ENCODE results near the gene GMDS. TPM values are rescaled to one million over a fixed set of nuclear protein-coding genes. Genes with fewer than 3 reads are reported as not detected.

Gene GMDS
- total and polyA plus RNA-seq, 2 of the 8 experiments (the other 6 are each of a cell fraction or from before 2014, with no cell fraction given) = 16.8 to 50.0 TPM

GRCh38 chr6:1933292-1933691 is 312.1 kb downstream of the GMDS start:
- no peaks in the 10 kb centered on the region for H3K9me3 ChIP-seq (ENCODE audit: insufficient read depth in 2 of 2, low read depth in 1 of 2, low read length in 1 of 2)
- no peak overlapping the region for H3K27ac ChIP-seq (ENCODE audit: low read depth, low read length)
- H3K14ac ChIP-seq (ENCODE audit: insufficient read length) = no peak overlapping the region
- no peak overlapping the region for H2BK5ac ChIP-seq (ENCODE audit: low read depth, low read length)
- no peak overlapping the region for H3K9ac ChIP-seq (replicated peaks in 1 of 4; ENCODE audit: extremely low read depth in 1 of 4, low read depth in 3 of 4, low read length in 3 of 4)
- H3K79me2 ChIP-seq (ENCODE audit: control insufficient read depth in 1 of 2, insufficient read depth in 2 of 2, low read length in 2 of 2) = no peaks in the 10 kb centered on the region
- H3K23ac ChIP-seq (ENCODE audit: insufficient read length) = no peak overlapping the region
- ChIA-PET CTCF (ENCODE audit: partially characterized antibody) (no interaction called here), POLR2A (ENCODE audit: partially characterized antibody) (no interaction called here)
- no peaks in the 10 kb centered on the region for H3K27me3 ChIP-seq (replicated peaks in 1 of 4; ENCODE audit: control insufficient read depth in 3 of 4, extremely low read depth in 1 of 4, insufficient read depth in 3 of 4, low read length in 3 of 4)
- 95% methylated on average over 4 of the region's 4 CpGs; no CpG with 5 or more reads in 1 of the 2 experiments for WGBS, 2 experiments (ENCODE audit: extremely low coverage in 1 of 2, insufficient coverage in 1 of 2, insufficient read length in 1 of 2, insufficient replicate concordance in 2 of 2, low coverage in 1 of 2, low lambda C conversion rate in 2 of 2, missing lambda C conversion rate in 1 of 2)
- H3K4me2 ChIP-seq (ENCODE audit: insufficient read depth in 1 of 2, low read depth in 2 of 2, low read length in 2 of 2) = no peak overlapping the region
- no peak overlapping the region for H2AK5ac ChIP-seq (ENCODE audit: low read depth, low read length)
- no peak overlapping the region for H2AFZ ChIP-seq (ENCODE audit: low read length)
- no peaks in the 10 kb centered on the region for H3K79me1 ChIP-seq (ENCODE audit: low read depth, low read length)
- H2BK20ac ChIP-seq (ENCODE audit: low read length) = no peak overlapping the region
- H3K4me1 ChIP-seq (replicated peaks in 1 of 4; ENCODE audit: control insufficient read depth in 3 of 4, insufficient read depth in 4 of 4, low read length in 3 of 4) = no peaks in the 10 kb centered on the region
- no peak overlapping the region for H2BK15ac ChIP-seq (ENCODE audit: low read length)
- H4K8ac ChIP-seq (ENCODE audit: extremely low read depth, insufficient read depth, low read length) = no peak overlapping the region
- H4K91ac ChIP-seq (replicated peaks; ENCODE audit: insufficient read length, low read length) = no peak overlapping the region
- no peaks in the 10 kb centered on the region for H3K36me3 ChIP-seq (ENCODE audit: control insufficient read depth in 2 of 4, insufficient read depth in 4 of 4, low read length in 3 of 4)
- H3K4me3 ChIP-seq (ENCODE audit: extremely low read depth in 1 of 4, insufficient read depth in 2 of 4, low read depth in 3 of 4, low read length in 4 of 4) = no peak overlapping the region
- no peak overlapping the region for H3K56ac ChIP-seq (replicated peaks; ENCODE audit: insufficient read length, low read depth, low read length)
- H4K20me1 ChIP-seq (replicated peaks in 1 of 2; ENCODE audit: control insufficient read depth in 1 of 2, insufficient read depth in 2 of 2, low read length in 2 of 2) = no peaks in the 10 kb centered on the region
- DNase-seq (ENCODE audit: low read depth in 1 of 2, low spot score in 2 of 2) (no peak), FAIRE-seq (no peak)
- no peak overlapping the region for H3K18ac ChIP-seq (ENCODE audit: extremely low read depth, low read length)
- no peak overlapping the region for H3K4ac ChIP-seq (replicated peaks; ENCODE audit: insufficient read length, low read depth, low read length)
- no peak overlapping the region for H2BK120ac ChIP-seq (replicated peaks; ENCODE audit: low read depth, low read length)
- H3K23me2 ChIP-seq (ENCODE audit: low read depth, low read length) = no peaks in the 10 kb centered on the region
- H2BK12ac ChIP-seq (ENCODE audit: low read depth, low read length) = no peak overlapping the region
- no peak overlapping the region for H4K5ac ChIP-seq (ENCODE audit: insufficient read length, low read depth, low read length)
- TF ChIP-seq TEAD4 (IDR thresholded peaks at IDR 0.05; ENCODE audit: low read depth, low read length) = peak; percentile 39; the same call in 1 of the 2 replicates
- no peak for TF ChIP-seq TAF7 (optimal IDR thresholded peaks at IDR 0.05; ENCODE audit: borderline replicate concordance, low read depth, low read length)
- TF ChIP-seq ATF3 (IDR thresholded peaks at IDR 0.05; ENCODE audit: insufficient read depth, low read depth, low read length) = no peak
- no peak for TF ChIP-seq GABPA (IDR thresholded peaks at IDR 0.05; ENCODE audit: borderline replicate concordance, insufficient read depth, low read length)
- TF ChIP-seq ZNF274 (IDR thresholded peaks at IDR 0.05; ENCODE audit: borderline replicate concordance, extremely low read depth, low read length) = no peak
- peak in 1 of 3 experiments; percentile 12; a peak in 1 of 4 replicates for TF ChIP-seq CTCF (IDR thresholded peaks at IDR 0.05; ENCODE audit: control extremely low read depth in 1 of 3, insufficient read depth in 1 of 3, low read depth in 1 of 3, low read length in 3 of 3)
- no peak for TF ChIP-seq ATF2 (IDR thresholded peaks at IDR 0.05; ENCODE audit: low read length)
- TF ChIP-seq CTBP2 (IDR thresholded peaks at IDR 0.05; ENCODE audit: borderline replicate concordance, insufficient read depth, insufficient read length, low read length) = no peak
- no peak for TF ChIP-seq BACH1 (IDR thresholded peaks at IDR 0.05; ENCODE audit: low read length)
